ENCODE data around the gene INSYN2B. TPM values are rescaled to one million over a fixed set of nuclear protein-coding genes. Genes with fewer than 3 reads are reported as not detected.

INSYN2B gene
- total RNA-seq, 1 experiment from 2014 or later, result 10.8 TPM

GRCh38 chr5:169911448-169912212, 68.7 kb downstream of the INSYN2B start:
- Histone ChIP-seq H3K4me1 (ENCODE audit: insufficient read depth, low read length, poor library complexity, severe bottlenecking) (peaks cover 7% of the 10 kb centered on the region), H3K27me3 (replicated peaks; ENCODE audit: insufficient read depth, low read depth, low read length, poor library complexity) (no peaks in the 10 kb centered on the region), H3K9me3 (ENCODE audit: low read depth, low read length, poor library complexity, severe bottlenecking) (no peaks in the 10 kb centered on the region), H3K27ac (ENCODE audit: low read depth, low read length, poor library complexity, severe bottlenecking) (no peak overlapping the region), H3K36me3 (ENCODE audit: insufficient read depth, low read length, poor library complexity, severe bottlenecking) (no peaks in the 10 kb centered on the region), H3K4me3 (ENCODE audit: low read depth, low read length, poor library complexity, severe bottlenecking) (no peak overlapping the region)
- no TSS peak for BruUV-seq (replicated peaks)
- intact Hi-C loops (cut with micrococcal nuclease; ENCODE audit: unreplicated experiment), result no loop called here
- TF ChIP-seq EZH2 (IDR thresholded peaks at IDR 0.05; ENCODE audit: borderline replicate concordance, low read depth, low read length, poor library complexity, severe bottlenecking) (no peak), CTCF (conservative IDR thresholded peaks at IDR 0.05; ENCODE audit: low read depth, low read length) (no peak)
- CTCF ChIA-PET, result no interaction called here
- DNase-seq (ENCODE audit: low spot score), result peak; percentile 36
- POLR2A ChIA-PET (ENCODE audit: low non-redundant PET), result no interaction called here

DNA sequence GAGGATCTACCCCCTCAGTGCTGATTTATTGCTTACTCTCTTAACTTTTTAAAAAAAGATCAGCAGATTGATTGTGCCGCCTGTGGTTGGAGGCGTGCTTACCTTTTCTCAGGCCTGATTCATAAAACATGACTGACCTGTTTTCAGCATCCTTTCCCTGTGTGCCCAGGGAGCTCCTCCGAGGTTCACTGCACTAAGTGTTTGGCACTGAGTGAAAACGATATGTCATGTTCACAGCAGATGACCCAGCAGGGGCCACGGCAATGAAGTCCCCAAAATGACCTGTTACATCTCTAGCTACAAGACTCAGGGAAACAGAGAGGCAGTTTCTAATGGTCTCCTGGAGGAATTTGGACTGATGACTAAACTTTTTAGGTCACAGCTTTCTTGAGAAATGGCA, 69.9 kb downstream of the INSYN2B start:
- CTCF ChIA-PET, result no interaction called here
- POLR2A ChIA-PET (ENCODE audit: low non-redundant PET), result no interaction called here
- H3K36me3 ChIP-seq (ENCODE audit: insufficient read depth, low read length, poor library complexity, severe bottlenecking), result no peaks in the 10 kb centered on the region
- intact Hi-C loops (cut with micrococcal nuclease; ENCODE audit: unreplicated experiment), result no loop called here
- no peaks in the 10 kb centered on the region for H3K27me3 ChIP-seq (replicated peaks; ENCODE audit: insufficient read depth, low read depth, low read length, poor library complexity)
- no peak for TF ChIP-seq CTCF (conservative IDR thresholded peaks at IDR 0.05; ENCODE audit: low read depth, low read length)
- TF ChIP-seq EZH2 (IDR thresholded peaks at IDR 0.05; ENCODE audit: borderline replicate concordance, low read depth, low read length, poor library complexity, severe bottlenecking), result no peak
- H3K27ac ChIP-seq (ENCODE audit: low read depth, low read length, poor library complexity, severe bottlenecking), result no peak overlapping the region
- H3K9me3 ChIP-seq (ENCODE audit: low read depth, low read length, poor library complexity, severe bottlenecking), result no peaks in the 10 kb centered on the region
- no peak overlapping the region for H3K4me3 ChIP-seq (ENCODE audit: low read depth, low read length, poor library complexity, severe bottlenecking)
- no peak for DNase-seq (ENCODE audit: low spot score)
- H3K4me1 ChIP-seq (ENCODE audit: insufficient read depth, low read length, poor library complexity, severe bottlenecking), result peaks cover 9% of the 10 kb centered on the region
- BruUV-seq (replicated peaks), result no TSS peak

GRCh38 chr5:169909945-169910344, 70.3 kb downstream of the INSYN2B start:
- Histone ChIP-seq H3K9me3 (ENCODE audit: low read depth, low read length, poor library complexity, severe bottlenecking) (no peaks in the 10 kb centered on the region), H3K36me3 (ENCODE audit: insufficient read depth, low read length, poor library complexity, severe bottlenecking) (no peaks in the 10 kb centered on the region), H3K4me1 (ENCODE audit: insufficient read depth, low read length, poor library complexity, severe bottlenecking) (peaks cover 13% of the 10 kb centered on the region), H3K27ac (ENCODE audit: low read depth, low read length, poor library complexity, severe bottlenecking) (no peak overlapping the region), H3K4me3 (ENCODE audit: low read depth, low read length, poor library complexity, severe bottlenecking) (no peak overlapping the region), H3K27me3 (replicated peaks; ENCODE audit: insufficient read depth, low read depth, low read length, poor library complexity) (no peaks in the 10 kb centered on the region)
- intact Hi-C loops (cut with micrococcal nuclease; ENCODE audit: unreplicated experiment), result no loop called here
- ChIA-PET CTCF (no interaction called here), POLR2A (ENCODE audit: low non-redundant PET) (no interaction called here)
- DNase-seq (ENCODE audit: low spot score), result no peak
- no TSS peak for BruUV-seq (replicated peaks)
- no peak for TF ChIP-seq EZH2 (IDR thresholded peaks at IDR 0.05; ENCODE audit: borderline replicate concordance, low read depth, low read length, poor library complexity, severe bottlenecking)
- no peak for TF ChIP-seq CTCF (conservative IDR thresholded peaks at IDR 0.05; ENCODE audit: low read depth, low read length)

All from A673 (cell line).